Kidney tubule cell (primary cell): Measurements from ENCODE around the gene EIF4E1B.

Experiments used
- DNase-seq: peaks from one replicate; pipeline ENCODE4 v3.0.0-alpha.2; 2018; ENCODE audit warnings: low spot score

EIF4E1B gene

GRCh38 chr5:176691524-176691923 is 61.0 kb downstream of the EIF4E1B start:
- DNase-seq, result no peak

GRCh38 chr5:176692326-176692725 is 61.9 kb downstream of the EIF4E1B start:
- DNase-seq, result no peak

GRCh38 chr5:176692839-176693476 is 62.5 kb downstream of the EIF4E1B start:
- no peak for DNase-seq

- DNase-seq, result peak; percentile 9
These were observed 63.0 kb downstream of the EIF4E1B start for GRCh38 chr5:176693477-176693851.

GRCh38 chr5:176694146-176694545 is 63.7 kb downstream of the EIF4E1B start:
- no peak for DNase-seq

- DNase-seq, result no peak
These were observed 64.2 kb downstream of the EIF4E1B start for GRCh38 chr5:176694631-176695030.

GRCh38 chr5:176695073-176695472 is 64.6 kb downstream of the EIF4E1B start:
- no peak for DNase-seq
